ENCODE results near the gene DUOX2. TPM values are rescaled to one million over a fixed set of nuclear protein-coding genes. Genes with fewer than 3 reads are reported as not detected.

DUOX2 gene
- 1.5 to 2.3 TPM (median 1.6 TPM) in 3 replicates for total RNA-seq

DNA sequence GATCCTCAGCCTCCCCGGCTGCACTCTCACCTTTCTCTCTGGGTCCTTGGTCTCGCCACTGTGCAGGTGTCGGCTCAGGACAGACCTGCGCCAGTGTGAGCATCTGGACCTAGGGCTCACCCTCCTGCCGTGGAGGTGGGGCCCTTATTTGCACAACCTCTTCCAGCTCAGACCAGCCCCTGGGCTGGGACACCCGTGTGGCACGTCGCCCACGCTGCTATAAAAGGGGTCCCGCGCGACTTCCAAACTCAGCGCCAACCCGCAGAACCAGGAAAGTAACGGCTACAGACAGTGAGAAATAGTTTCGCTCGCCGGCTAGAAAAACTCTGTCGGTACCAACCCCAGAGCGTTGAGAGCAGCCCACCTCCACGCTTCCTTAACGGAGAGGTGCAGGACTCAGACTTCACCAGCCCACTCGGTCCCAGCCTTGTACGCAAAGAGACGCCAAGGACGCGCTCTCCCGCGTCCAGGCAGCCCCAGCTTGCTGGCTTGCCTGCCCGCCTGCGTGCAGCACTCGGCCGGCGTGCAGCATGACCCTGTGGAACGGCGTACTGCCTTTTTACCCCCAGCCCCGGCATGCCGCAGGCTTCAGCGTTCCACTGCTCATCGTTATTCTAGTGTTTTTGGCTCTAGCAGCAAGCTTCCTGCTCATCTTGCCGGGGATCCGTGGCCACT is at the start of gene DUOX2, which contains the start of gene DUOXA2:
TSS of gene DUOX2 (minus strand) at position 97 of the 675 bp plus-strand sequence. CDS start 761 bp downstream, outside the sequence.
TSS of gene DUOXA2 (plus strand) at position 251 of the 675 bp plus-strand sequence. CDS start at position 531, 280 bp downstream.
- Mint-ChIP-seq H3K36me3 (no peaks in the 10 kb centered on the region), H3K27ac (no peak within 1 kb of the TSS), H3K9me3 (no peaks in the 10 kb centered on the region), H3K4me1 (peaks cover 15% of the 10 kb centered on the region), H3K27me3 (ENCODE audit: low read depth) (peaks cover 82% of the 10 kb centered on the region), H3K4me3 (peak within 1 kb of the TSS; percentile 36)
- DNase-seq (ENCODE audit: low spot score in 2 of 2, unreplicated experiment in 2 of 2), result no peak
- TF ChIP-seq, protein P1, sequence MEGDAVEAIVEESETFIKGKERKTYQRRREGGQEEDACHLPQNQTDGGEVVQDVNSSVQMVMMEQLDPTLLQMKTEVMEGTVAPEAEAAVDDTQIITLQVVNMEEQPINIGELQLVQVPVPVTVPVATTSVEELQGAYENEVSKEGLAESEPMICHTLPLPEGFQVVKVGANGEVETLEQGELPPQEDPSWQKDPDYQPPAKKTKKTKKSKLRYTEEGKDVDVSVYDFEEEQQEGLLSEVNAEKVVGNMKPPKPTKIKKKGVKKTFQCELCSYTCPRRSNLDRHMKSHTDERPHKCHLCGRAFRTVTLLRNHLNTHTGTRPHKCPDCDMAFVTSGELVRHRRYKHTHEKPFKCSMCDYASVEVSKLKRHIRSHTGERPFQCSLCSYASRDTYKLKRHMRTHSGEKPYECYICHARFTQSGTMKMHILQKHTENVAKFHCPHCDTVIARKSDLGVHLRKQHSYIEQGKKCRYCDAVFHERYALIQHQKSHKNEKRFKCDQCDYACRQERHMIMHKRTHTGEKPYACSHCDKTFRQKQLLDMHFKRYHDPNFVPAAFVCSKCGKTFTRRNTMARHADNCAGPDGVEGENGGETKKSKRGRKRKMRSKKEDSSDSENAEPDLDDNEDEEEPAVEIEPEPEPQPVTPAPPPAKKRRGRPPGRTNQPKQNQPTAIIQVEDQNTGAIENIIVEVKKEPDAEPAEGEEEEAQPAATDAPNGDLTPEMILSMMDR (IDR thresholded peaks at IDR 0.05; ENCODE audit: unreplicated experiment), result no peak

DNA sequence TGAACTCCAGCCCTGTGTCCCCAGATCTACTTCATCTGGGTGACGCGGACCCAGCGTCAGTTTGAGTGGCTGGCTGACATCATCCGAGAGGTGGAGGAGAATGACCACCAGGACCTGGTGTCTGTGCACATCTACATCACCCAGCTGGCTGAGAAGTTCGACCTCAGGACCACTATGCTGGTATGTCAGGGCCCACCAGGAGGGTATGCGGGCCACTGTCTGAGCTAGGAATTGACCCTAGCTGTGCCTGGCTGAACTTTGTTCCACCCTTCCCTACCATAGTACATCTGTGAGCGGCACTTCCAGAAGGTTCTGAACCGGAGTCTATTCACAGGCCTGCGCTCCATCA is 49.5 kb upstream of the DUOX2 start:
- peaks cover 37% of the 10 kb centered on the region for H3K4me1 Mint-ChIP-seq
- H3K4me3 Mint-ChIP-seq, result no peak overlapping the region
- TF ChIP-seq, protein P1 (IDR thresholded peaks at IDR 0.05; ENCODE audit: unreplicated experiment), result no peak
- no peaks in the 10 kb centered on the region for H3K9me3 Mint-ChIP-seq
- H3K27me3 Mint-ChIP-seq (ENCODE audit: low read depth), result no peaks in the 10 kb centered on the region
- H3K27ac Mint-ChIP-seq, result no peak overlapping the region
- no peaks in the 10 kb centered on the region for H3K36me3 Mint-ChIP-seq
- no peak for DNase-seq (ENCODE audit: low spot score in 2 of 2, unreplicated experiment in 2 of 2)

DNA sequence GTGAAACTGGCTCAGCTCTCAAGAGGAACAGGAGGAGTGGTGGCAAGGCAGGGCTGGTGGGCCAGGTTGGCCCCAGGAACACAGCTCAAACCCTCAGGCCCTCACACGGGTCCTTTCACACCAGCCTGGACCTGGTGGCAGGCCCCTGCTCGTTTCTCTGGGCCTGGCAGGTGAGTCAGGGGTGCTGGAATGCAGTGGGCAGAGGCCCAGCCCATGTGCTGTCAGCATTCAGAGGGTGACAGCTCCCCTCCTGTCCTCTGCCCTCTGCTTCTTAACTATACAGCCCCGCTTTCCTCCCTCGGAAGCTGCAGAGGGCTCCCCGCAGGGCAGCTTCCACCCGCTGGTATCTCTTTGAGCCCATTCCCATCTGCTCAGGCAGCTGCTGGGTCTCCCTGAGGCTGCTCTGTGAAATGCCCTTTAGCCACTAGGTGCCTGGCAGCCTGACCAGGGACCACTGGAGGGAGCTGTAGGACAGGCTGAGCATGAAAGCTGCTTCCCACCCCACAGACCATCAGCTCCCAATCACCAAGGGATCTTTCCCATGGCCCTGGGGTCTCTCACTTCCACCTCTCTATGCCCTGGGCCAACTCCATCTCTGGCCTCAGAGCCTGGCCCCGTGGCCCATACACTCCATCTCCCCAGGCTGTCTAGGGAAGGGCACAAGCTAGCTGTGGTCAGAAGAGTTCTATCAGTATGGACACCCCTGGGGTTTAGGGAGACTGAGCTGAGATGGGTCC is 49.0 kb upstream of the DUOX2 start:
- Mint-ChIP-seq H3K27me3 (ENCODE audit: low read depth) (no peaks in the 10 kb centered on the region), H3K4me3 (no peak overlapping the region), H3K36me3 (no peaks in the 10 kb centered on the region), H3K27ac (peak overlapping the region; percentile 82), H3K4me1 (peaks cover 38% of the 10 kb centered on the region), H3K9me3 (no peaks in the 10 kb centered on the region)
- DNase-seq (ENCODE audit: low spot score in 2 of 2, unreplicated experiment in 2 of 2), result peak; percentile 52 to 76
- TF ChIP-seq, protein P1 (IDR thresholded peaks at IDR 0.05; ENCODE audit: unreplicated experiment), result peak; percentile 44

DNA sequence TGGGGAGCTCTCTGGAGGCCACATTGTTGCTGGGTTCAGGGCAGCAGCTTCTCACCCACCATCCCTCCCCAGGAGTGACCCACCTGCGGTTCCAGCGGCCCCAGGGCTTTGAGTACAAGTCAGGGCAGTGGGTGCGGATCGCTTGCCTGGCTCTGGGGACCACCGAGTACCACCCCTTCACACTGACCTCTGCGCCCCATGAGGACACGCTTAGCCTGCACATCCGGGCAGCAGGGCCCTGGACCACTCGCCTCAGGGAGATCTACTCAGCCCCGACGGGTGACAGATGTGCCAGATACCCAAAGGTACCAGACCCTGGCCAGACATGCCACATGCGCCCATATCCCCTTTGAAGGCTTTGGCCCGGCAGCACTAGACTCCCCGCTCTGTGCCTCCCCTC is 47.7 kb upstream of the DUOX2 start:
- H3K27me3 Mint-ChIP-seq (ENCODE audit: low read depth), result no peaks in the 10 kb centered on the region
- no peak overlapping the region for H3K4me3 Mint-ChIP-seq
- DNase-seq (ENCODE audit: low spot score in 2 of 2, unreplicated experiment in 2 of 2), result no peak
- H3K27ac Mint-ChIP-seq, result no peak overlapping the region
- TF ChIP-seq, protein P1 (IDR thresholded peaks at IDR 0.05; ENCODE audit: unreplicated experiment), result no peak
- H3K4me1 Mint-ChIP-seq, result peaks cover 34% of the 10 kb centered on the region
- no peaks in the 10 kb centered on the region for H3K36me3 Mint-ChIP-seq
- H3K9me3 Mint-ChIP-seq, result no peaks in the 10 kb centered on the region

DNA sequence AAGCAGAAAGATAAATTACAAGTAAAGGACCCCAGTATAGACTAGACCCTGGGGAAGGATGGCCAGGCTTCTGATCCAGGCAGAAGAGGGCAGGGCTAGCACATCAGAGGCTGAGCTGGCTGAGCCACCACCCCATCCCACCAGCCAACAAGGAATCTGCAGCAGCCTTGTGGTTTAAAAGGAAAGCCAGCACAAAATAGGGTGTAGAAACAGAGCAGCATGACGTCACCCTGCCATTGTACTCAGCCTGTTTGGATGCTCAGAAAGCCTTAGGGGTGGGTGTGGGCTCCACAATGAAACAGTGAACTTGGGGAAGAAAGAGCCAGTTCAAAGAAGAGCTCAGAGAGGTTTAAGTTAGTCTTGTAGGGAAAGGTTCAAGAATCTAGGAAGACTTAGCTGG is 44.0 kb upstream of the DUOX2 start:
- Mint-ChIP-seq H3K9me3 (no peaks in the 10 kb centered on the region), H3K27ac (no peak overlapping the region), H3K36me3 (no peaks in the 10 kb centered on the region), H3K4me3 (no peak overlapping the region), H3K4me1 (peaks cover 21% of the 10 kb centered on the region), H3K27me3 (ENCODE audit: low read depth) (no peaks in the 10 kb centered on the region)
- DNase-seq (ENCODE audit: low spot score in 2 of 2, unreplicated experiment in 2 of 2), result no peak
- TF ChIP-seq, protein P1 (IDR thresholded peaks at IDR 0.05; ENCODE audit: unreplicated experiment), result no peak

Data from mesothelial cell of epicardium (in vitro differentiated cells).